Naive thymus-derived CD4-positive, alpha-beta T cell (primary cell): Measurements from ENCODE around the gene JAML. TPM values are rescaled to one million over a fixed set of nuclear protein-coding genes. Genes with fewer than 3 reads are reported as not detected.

Experiments used
- ATAC-seq: fragments of 150-1000 bp; cut with Tn5 transposase; 2 replicates; pipeline ENCODE4 v1.10.0; 2021; ENCODE audit warnings: mild to moderate bottlenecking, moderate library complexity
- CTCF ChIA-PET: fragments of 350-600 bp; sonication (Branson Sonifier 250); formaldehyde crosslinking; loops from one replicate; lab custom pipeline; 2021; ENCODE audit warnings: antibody characterized with exemption; lab: Charles Lee
- POLR2A ChIA-PET: fragments of 350-600 bp; sonication (Branson Sonifier 250); formaldehyde crosslinking; loops from one replicate; lab custom pipeline; 2021; ENCODE audit warnings: antibody characterized with exemption, inconsistent platforms; lab: Charles Lee
- DNase-seq, 9 donors: peaks; one replicate each; pipeline versions ENCODE4 v3.0.0 to v3.0.0-alpha.2; 2020 to 2022; ENCODE audit warnings: mixed read lengths in 1 of 9
- H3K27ac ChIP-seq: one replicate; pipeline ENCODE4 v1.7.0; 2013; ENCODE audit warnings: mild to moderate bottlenecking, low read depth, low read length, moderate library complexity
- H3K27me3 ChIP-seq, 2 donors: one replicate each; pipeline ENCODE4 v1.7.0; 2013; ENCODE audit warnings: low read length in 2 of 2, mild to moderate bottlenecking in 2 of 2, moderate library complexity in 2 of 2; ENCODE audit not compliant: control insufficient read depth in 2 of 2, insufficient read depth in 2 of 2
- H3K36me3 ChIP-seq, 3 experiments: 1 replicate in 2 of 3; 2 replicates in 1 of 3; pipeline ENCODE4 v1.7.0; 2013; ENCODE audit warnings: low read length in 3 of 3, mild to moderate bottlenecking in 3 of 3, moderate library complexity in 1 of 3; ENCODE audit not compliant: insufficient read depth in 3 of 3, control insufficient read depth in 2 of 3
- H3K4me1 ChIP-seq, 2 donors: one replicate each; pipeline ENCODE4 v1.7.0; 2013; ENCODE audit warnings: low read length in 2 of 2, mild to moderate bottlenecking in 2 of 2, moderate library complexity in 1 of 2; ENCODE audit not compliant: control insufficient read depth in 2 of 2, insufficient read depth in 2 of 2
- H3K4me3 ChIP-seq: 2 replicates; pipeline ENCODE4 v1.7.0; 2013; ENCODE audit warnings: mild to moderate bottlenecking, low read length
- H3K9me3 ChIP-seq, 3 experiments: 1 replicate in 2 of 3; 2 replicates in 1 of 3; pipeline ENCODE4 v1.7.0; 2013; ENCODE audit warnings: low read length in 3 of 3; ENCODE audit not compliant: control insufficient read depth in 2 of 3
- H3K27ac Mint-ChIP-seq, 9 donors: one replicate each; pipeline ENCODE4 v1.8.0; 2020 to 2022; ENCODE audit warnings: mixed read lengths in 9 of 9, mild to moderate bottlenecking in 8 of 9, moderate library complexity in 5 of 9, inconsistent platforms in 2 of 9
- H3K27me3 Mint-ChIP-seq, 5 donors: one replicate each; pipeline ENCODE4 v1.8.0; 2021 to 2022; ENCODE audit warnings: mixed read lengths in 5 of 5, mild to moderate bottlenecking in 1 of 5
- H3K36me3 Mint-ChIP-seq, 5 donors: one replicate each; pipeline ENCODE4 v1.8.0; 2020 to 2022; ENCODE audit warnings: mixed read lengths in 5 of 5, mild to moderate bottlenecking in 3 of 5, inconsistent platforms in 1 of 5
- H3K4me1 Mint-ChIP-seq, 7 donors: one replicate each; pipeline ENCODE4 v1.8.0; 2020 to 2022; ENCODE audit warnings: mixed read lengths in 7 of 7, mild to moderate bottlenecking in 3 of 7, inconsistent platforms in 1 of 7
- H3K4me3 Mint-ChIP-seq, 10 donors: one replicate each; pipeline ENCODE4 v1.8.0; 2020 to 2022; ENCODE audit warnings: mild to moderate bottlenecking in 10 of 10, mixed read lengths in 10 of 10, moderate library complexity in 6 of 10, inconsistent platforms in 2 of 10
- H3K9me3 Mint-ChIP-seq, 11 donors: one replicate each; pipeline ENCODE4 v1.8.0; 2020 to 2022; ENCODE audit warnings: mixed read lengths in 11 of 11, mild to moderate bottlenecking in 4 of 11, inconsistent platforms in 1 of 11, moderate library complexity in 1 of 11
- intact Hi-C, 2 donors: fragments of 100-400 bp; cut with micrococcal nuclease; formaldehyde crosslinking; loops; one replicate each; pipeline ENCODE4 v1.15.1; 2023
- polyA plus RNA-seq, 2 donors: library from polyadenylated mRNA; unstranded; fragments of 300-500 nt; fragmentation: Illumina TruSeq; gene quantifications; one replicate each; pipeline ENCODE4 v1.2.3, GENCODE V29; 2021
- total RNA-seq, 6 experiments: library from RNA in 5 of 6; stranded (reverse) in 5 of 6; gene quantifications; 1 replicate in 5 of 6; 2 replicates in 1 of 6; pipeline ENCODE4 v1.2.3 and lab custom pipeline; 2021 to 2026

Gene JAML, protein sequence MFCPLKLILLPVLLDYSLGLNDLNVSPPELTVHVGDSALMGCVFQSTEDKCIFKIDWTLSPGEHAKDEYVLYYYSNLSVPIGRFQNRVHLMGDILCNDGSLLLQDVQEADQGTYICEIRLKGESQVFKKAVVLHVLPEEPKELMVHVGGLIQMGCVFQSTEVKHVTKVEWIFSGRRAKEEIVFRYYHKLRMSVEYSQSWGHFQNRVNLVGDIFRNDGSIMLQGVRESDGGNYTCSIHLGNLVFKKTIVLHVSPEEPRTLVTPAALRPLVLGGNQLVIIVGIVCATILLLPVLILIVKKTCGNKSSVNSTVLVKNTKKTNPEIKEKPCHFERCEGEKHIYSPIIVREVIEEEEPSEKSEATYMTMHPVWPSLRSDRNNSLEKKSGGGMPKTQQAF
- total RNA-seq (100 to 1,000 TPM in 3 of 5 experiments, 10 to 100 TPM in 2; 64.3 to 120 (median 118) TPM), polyA plus RNA-seq (100 to 1,000 TPM in 1 of 2 donors, 10 to 100 TPM in 1; 94.1 to 195 TPM), total RNA-seq (lab: John Stamatoyannopoulos, UW) (116 reads per million, percentile 87 among the genes with 10 or more reads in this experiment)

DNA sequence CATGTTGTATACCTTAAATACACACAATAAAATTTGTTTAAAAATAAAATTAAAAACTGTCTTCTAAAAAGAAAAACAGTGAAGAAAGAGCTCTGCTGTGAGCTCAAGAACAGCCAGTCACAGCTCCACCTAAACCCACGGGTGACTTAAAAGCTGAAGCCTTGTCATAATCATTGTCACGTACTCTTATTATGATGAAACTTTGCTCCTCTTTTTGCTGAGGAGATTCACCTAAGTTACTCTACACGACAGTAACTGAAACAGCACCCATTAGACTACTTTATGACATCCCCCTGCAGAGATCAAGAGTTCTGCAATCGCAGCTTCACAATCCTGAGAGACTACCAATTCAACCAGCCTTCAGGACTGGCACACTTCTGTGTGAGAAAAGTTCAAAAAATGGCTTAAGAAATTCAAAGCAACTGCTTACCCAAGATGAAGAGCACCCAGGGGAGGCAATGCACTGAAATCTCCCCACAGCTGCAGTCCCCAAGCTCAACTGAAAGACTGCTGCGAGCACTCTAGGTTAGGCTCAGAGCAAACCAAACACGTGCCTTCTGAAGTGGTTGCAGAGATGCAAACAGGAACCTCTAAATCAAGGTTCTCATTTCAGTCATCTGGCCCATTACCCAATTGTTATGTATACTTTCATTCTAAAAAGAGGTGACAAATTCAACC lies at the start of gene JAML:
Gene JAML (minus strand): TSS at position 501 of the 678 bp plus-strand sequence. CDS start 10,145 bp downstream, outside the sequence.
- Histone ChIP-seq H3K9me3 (no peaks in the 10 kb centered on the region), H3K27ac (peak within 1 kb of the TSS; percentile 78), H3K4me1 (peaks cover 79 to 84% of the 10 kb centered on the region in 2 donors), H3K27me3 (no peaks in the 10 kb centered on the region), H3K36me3 (no peaks in the 10 kb centered on the region), H3K4me3 (peak within 1 kb of the TSS; percentile 67)
- Mint-ChIP-seq H3K27me3 (no peaks in the 10 kb centered on the region), H3K4me3 (peak within 1 kb of the TSS in 9 of 10 donors; percentile 82 to 99 (median 90)), H3K36me3 (peaks cover 0 to 39% (median 6%) of the 10 kb centered on the region in 5 donors), H3K27ac (peak within 1 kb of the TSS in 4 of 9 donors; percentile 91 to 94 (median 92)), H3K4me1 (peaks cover 45 to 88% (median 80%) of the 10 kb centered on the region in 7 donors), H3K9me3 (no peaks in the 10 kb centered on the region)
- ATAC-seq = peak; percentile 89
- DNase-seq = peak; percentile 23 to 89 (median 82)
- intact Hi-C loops = loop anchor here (1.0 to 5.0 kb wide), 14 partner anchors 7 to 703 kb away; partner anchors contain the start of genes BCL9L (in 1 of the 2), CD3G (in 1 of the 2), MPZL3 (in 1 of the 2) and UBE4A (in 1 of the 2)
- POLR2A ChIA-PET = interaction anchor here (0.5 to 4.6 kb wide), 28 partner anchors 8 to 867 kb away, joined by 3 to 75 read pairs (median 5); partner anchors contain the start of genes CD3D, CD3E, MPZL2 and MPZL3
- CTCF ChIA-PET = interaction anchor here (0.6 to 4.0 kb wide), 17 partner anchors 8 to 871 kb away, joined by 3 to 25 read pairs (median 4); partner anchors contain the start of genes CD3D, MPZL2 and MPZL3

DNA sequence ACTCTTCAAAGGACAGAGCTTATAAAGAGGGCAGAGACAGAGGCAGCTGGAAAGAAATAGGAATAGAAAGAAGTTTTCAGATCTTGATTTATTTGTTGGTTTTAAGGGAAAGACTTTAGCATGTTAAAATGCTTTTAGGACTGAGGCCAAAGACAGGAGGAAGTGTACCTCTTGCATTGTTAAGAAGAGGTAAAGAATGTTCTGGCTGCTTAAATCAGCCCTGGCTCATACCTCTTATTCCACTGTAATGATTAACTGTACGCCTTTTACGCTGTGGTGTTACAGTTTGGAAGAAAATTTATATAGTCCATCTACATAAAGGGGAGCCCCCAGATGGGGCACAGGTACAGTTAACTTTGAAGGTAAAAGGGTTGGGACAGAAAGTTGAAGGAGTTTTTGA lies 49.4 kb upstream of the JAML start:
- peaks cover 0 to 7% (median 0%) of the 10 kb centered on the region in 5 donors for H3K27me3 Mint-ChIP-seq
- POLR2A ChIA-PET = interaction anchor here (0.6 kb wide), 1 partner anchor 335 kb away, joined by 5 read pairs; no protein-coding TSS in a partner anchor
- no peaks in the 10 kb centered on the region for H3K9me3 Mint-ChIP-seq
- no peaks in the 10 kb centered on the region for H3K36me3 Mint-ChIP-seq
- Histone ChIP-seq H3K27ac (no peak overlapping the region), H3K4me3 (no peak overlapping the region), H3K27me3 (no peaks in the 10 kb centered on the region), H3K36me3 (no peaks in the 10 kb centered on the region), H3K4me1 (no peaks in the 10 kb centered on the region), H3K9me3 (no peaks in the 10 kb centered on the region)
- H3K4me1 Mint-ChIP-seq = peaks cover 2 to 47% (median 19%) of the 10 kb centered on the region in 7 donors
- CTCF ChIA-PET = no interaction called here
- peak overlapping the region in 1 of 9 donors; percentile 3 for H3K27ac Mint-ChIP-seq
- H3K4me3 Mint-ChIP-seq = no peak overlapping the region
- no peak for ATAC-seq
- intact Hi-C loops = no loop called here
- DNase-seq = no peak

DNA sequence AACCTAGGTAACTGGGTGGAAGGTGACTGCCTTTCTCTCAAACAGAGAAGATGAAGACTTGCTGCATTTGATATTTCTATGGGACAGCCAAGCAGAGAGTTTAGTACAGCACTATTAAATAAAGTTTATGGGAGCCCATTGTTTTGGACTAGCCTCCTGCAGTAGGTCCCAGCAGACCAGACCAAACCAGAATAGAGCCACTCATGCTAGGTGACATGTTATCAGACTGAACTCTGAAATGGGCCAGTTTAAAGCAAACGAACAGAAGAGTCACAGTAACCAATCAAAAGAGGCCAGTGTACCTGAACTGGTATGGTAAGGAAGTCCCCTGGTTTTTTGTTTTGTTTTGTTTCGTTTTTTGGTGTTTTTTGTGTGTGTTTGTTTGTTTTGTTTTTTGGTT lies 47.2 kb upstream of the JAML start:
- peaks cover 0 to 14% (median 0%) of the 10 kb centered on the region in 5 donors for H3K27me3 Mint-ChIP-seq
- ChIA-PET POLR2A (no interaction called here), CTCF (no interaction called here)
- intact Hi-C loops = no loop called here
- no peaks in the 10 kb centered on the region for H3K4me1 ChIP-seq
- H3K27me3 ChIP-seq = no peaks in the 10 kb centered on the region
- H3K4me1 Mint-ChIP-seq = peaks cover 2 to 34% (median 19%) of the 10 kb centered on the region in 7 donors
- DNase-seq (no peak), ATAC-seq (no peak)
- no peaks in the 10 kb centered on the region for H3K36me3 ChIP-seq
- no peak overlapping the region for H3K27ac ChIP-seq
- H3K36me3 Mint-ChIP-seq = no peaks in the 10 kb centered on the region
- H3K4me3 Mint-ChIP-seq = no peak overlapping the region
- no peaks in the 10 kb centered on the region for H3K9me3 ChIP-seq
- peak overlapping the region in 2 of 9 donors; percentile 8 to 33 for H3K27ac Mint-ChIP-seq
- no peak overlapping the region for H3K4me3 ChIP-seq
- H3K9me3 Mint-ChIP-seq = no peaks in the 10 kb centered on the region

DNA sequence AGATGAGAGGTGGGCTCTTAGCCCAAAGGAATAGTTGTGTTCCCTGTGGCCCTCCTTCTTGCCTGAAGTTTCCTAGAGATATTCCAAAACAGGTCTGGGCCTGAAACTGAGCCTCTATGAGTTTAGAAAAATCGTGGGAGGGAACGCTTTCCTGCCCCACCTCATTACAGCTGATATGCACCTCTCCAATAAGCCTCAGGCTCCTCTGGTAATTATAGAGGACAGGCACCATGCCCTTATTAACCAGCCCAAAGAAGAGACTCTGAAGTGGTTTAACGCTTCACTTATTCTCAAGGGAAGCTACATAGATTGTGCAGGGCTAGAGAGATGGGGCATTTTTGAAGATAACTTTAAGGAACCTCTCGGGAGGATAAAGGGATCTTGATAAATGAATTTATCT lies 42.7 kb upstream of the JAML start:
- intact Hi-C loops = no loop called here
- no peak overlapping the region for H3K27ac ChIP-seq
- Mint-ChIP-seq H3K27ac (no peak overlapping the region), H3K4me1 (peaks cover 15 to 37% (median 32%) of the 10 kb centered on the region in 7 donors), H3K4me3 (no peak overlapping the region), H3K27me3 (peaks cover 0 to 27% (median 0%) of the 10 kb centered on the region in 5 donors), H3K9me3 (no peaks in the 10 kb centered on the region), H3K36me3 (no peaks in the 10 kb centered on the region)
- ATAC-seq (no peak), DNase-seq (no peak)
- no peaks in the 10 kb centered on the region for H3K9me3 ChIP-seq
- H3K4me1 ChIP-seq = peaks cover 0 to 12% of the 10 kb centered on the region in 2 donors
- no peak overlapping the region for H3K4me3 ChIP-seq
- no peaks in the 10 kb centered on the region for H3K36me3 ChIP-seq
- no peaks in the 10 kb centered on the region for H3K27me3 ChIP-seq
- POLR2A ChIA-PET = interaction anchor here (0.8 to 1.5 kb wide), 3 partner anchors 11 to 64 kb away, joined by 3 to 4 read pairs (median 3); no protein-coding TSS in a partner anchor
- CTCF ChIA-PET = no interaction called here

DNA sequence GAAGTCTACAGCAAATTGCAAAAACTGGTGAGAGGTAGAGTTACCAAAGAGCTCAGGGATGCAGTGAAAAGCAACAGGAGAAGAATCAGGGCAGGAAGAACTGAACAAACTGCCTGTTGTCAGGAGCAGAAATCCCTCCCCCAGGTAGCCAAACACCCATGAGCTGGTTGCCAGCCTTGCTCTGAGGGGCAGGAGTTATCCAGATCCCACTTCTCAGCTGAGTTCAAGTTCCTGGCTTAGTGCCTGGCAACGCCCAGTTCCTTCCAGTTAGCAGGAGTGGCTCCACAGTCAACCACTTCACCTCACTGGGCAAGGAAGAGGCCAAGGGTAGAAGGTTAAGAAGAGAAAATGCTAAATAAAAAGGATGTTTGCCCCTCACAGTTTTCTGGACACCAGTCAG lies 41.1 kb upstream of the JAML start:
- H3K4me1 ChIP-seq = peaks cover 0 to 14% of the 10 kb centered on the region in 2 donors
- Mint-ChIP-seq H3K4me3 (peak overlapping the region in 1 of 10 donors; percentile 0), H3K27me3 (peaks cover 0 to 27% (median 0%) of the 10 kb centered on the region in 5 donors), H3K9me3 (no peaks in the 10 kb centered on the region), H3K36me3 (no peaks in the 10 kb centered on the region), H3K27ac (peak overlapping the region in 4 of 9 donors; percentile 2 to 60 (median 11)), H3K4me1 (peaks cover 16 to 44% (median 37%) of the 10 kb centered on the region in 7 donors)
- intact Hi-C loops = loop anchor here in 1 of 2 donors (2.0 kb wide), 1 partner anchor 17 kb away; no protein-coding TSS in a partner anchor
- no peak overlapping the region for H3K27ac ChIP-seq
- ChIA-PET POLR2A (interaction anchor here (0.9 to 3.0 kb wide), 4 partner anchors 18 to 64 kb away, joined by 3 to 18 read pairs (median 4); partner anchors contain the start of gene JAML), CTCF (interaction anchor here (1.2 kb wide), 1 partner anchor 64 kb away, joined by 3 read pairs; no protein-coding TSS in a partner anchor)
- no peaks in the 10 kb centered on the region for H3K36me3 ChIP-seq
- no peak overlapping the region for H3K4me3 ChIP-seq
- no peaks in the 10 kb centered on the region for H3K27me3 ChIP-seq
- ATAC-seq (no peak), DNase-seq (no peak)
- no peaks in the 10 kb centered on the region for H3K9me3 ChIP-seq
